GM19452 (cell line): ENCODE measurements around the gene ATG16L1.

ENCODE experiments used
- ATAC-seq: cut with Tn5 transposase; IDR thresholded peaks from one replicate; pipeline ENCODE4 v1.9.1; 2021; ENCODE audit not compliant: unreplicated experiment

The ATG16L1 gene

DNA sequence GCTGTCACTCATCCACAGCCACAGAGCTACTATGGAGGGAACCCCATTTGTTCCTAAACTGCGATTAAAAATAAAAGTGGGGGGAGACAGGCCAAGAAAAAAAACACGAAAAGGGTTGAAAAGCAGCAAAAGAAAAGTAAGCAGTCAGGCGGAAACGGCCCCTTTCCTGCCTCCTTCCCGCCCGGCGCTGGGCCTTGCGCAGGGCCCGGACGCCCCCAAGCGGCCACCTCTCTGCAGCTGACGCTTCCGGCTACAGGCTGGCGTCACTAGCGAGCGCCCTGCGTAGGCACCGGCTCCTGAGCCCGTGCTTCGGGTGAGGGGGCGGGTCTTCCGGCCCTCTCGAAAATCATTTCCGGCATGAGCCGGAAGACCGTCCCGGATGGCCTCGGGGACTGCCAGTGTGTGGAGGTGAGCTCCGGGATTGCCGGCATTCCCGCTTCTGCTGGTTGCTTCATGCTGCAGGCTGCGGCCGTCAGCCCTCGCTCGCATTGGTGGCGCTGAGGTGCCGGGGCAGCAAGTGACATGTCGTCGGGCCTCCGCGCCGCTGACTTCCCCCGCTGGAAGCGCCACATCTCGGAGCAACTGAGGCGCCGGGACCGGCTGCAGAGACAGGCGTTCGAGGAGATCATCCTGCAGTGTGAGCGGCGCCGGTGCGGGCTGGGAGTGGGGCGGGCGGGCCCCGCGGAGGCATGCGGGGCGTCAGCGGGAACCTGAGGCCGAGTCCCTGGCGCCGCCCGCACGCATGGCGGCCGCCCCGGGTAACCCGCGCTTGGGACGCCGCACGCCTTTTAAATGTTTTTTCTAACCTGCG, at the start of gene ATG16L1:
TSS of gene ATG16L1 (plus strand) at position 368 of the 811 bp plus-strand sequence. CDS start at position 523, 155 bp downstream.
- ATAC-seq, result peak; percentile 96

DNA sequence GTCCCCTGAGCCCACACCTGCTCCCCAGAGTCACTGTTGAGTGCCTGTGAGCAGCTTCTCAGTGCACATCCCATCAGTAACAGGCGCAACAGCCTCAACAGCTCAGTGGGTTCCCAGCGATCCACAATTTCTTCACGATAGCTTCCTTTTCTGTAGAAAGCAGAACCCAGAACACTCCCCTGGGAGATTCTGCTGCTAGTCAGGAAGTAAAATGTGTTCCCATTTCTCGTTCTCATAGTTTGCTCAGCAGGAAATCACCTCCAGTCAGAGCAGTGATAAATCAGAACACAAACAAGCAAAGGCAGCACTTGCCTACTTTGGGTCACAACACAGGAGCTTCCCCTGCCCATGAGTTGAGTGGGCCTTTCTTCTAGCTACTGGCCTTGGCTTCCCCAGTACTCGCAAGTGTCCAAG, 48.9 kb upstream of the ATG16L1 start:
- no peak for ATAC-seq

DNA sequence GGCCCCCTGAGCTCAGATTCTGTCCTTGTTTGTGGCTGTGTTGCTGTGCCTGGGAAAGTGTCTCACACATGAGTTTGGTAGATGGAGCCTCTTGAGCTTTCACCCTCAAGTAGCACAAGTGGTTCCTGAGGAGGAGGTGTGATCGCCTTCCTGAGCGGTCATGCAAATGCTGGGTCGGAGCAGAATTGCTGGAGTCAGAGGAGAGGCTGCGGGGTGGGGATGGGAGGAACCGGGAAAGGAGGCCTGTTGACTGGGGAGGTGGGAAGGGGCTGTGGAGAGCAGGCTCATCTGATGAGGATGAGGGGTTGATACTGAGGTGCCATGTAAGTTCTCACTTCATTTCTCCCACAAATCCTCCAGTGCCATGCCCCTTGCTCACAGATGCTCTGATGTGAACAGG, 48.4 kb upstream of the ATG16L1 start:
- no peak for ATAC-seq

GRCh38 chr2:233204286-233204936, 47.1 kb upstream of the ATG16L1 start:
- no peak for ATAC-seq

GRCh38 chr2:233208382-233209116, 42.9 kb upstream of the ATG16L1 start:
- ATAC-seq, result no peak

DNA sequence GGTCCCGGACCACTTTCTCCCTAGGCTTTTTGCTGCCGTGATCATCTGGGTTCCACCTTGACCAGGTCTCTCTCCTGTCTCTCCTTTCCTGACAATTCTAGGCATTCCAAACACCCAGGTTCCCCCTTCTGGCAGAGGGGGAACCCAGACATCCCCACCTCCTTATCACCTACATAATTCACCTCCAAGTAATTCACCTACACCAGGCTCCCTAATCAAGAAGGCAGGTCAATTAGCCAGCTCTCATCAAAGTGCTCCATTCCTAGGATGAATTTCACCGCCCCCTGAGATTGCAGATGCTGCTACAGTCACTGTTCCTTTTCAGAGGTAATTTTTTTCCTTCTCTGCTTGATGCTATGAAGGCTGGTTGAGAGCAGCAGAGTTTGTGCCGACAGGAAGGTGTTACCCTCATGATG, 42.3 kb upstream of the ATG16L1 start:
- ATAC-seq, result no peak

DNA sequence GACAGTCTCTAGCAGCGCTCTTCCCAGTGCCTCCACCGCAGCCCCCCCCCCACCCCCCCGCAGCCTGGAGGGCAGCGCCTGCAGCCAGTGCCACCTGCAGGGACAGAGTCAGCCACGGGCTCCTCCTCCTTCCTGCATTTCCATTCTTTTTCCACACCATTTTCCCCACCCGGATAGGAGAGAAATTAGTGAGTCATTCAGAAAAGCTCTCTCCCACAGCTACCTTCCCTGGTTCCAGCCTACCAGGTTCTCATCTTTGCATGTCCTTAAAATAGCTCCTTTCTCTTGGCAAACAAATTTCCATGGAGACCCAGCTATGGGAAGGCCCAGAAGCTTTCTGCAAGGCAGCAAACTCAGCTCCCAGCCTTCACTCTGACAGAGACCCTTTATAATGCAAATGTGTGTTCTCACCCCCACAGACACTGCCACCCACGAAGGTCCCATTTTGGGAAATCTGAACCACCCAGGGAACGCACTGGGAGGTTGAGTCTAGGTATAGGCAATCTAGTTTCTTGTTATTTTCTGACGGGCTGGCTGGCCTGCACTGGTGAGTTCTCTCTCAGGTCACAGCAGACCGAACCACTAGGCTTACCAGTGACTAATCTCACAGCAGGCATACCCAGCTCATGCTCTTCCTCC, 41.8 kb upstream of the ATG16L1 start:
- ATAC-seq, result no peak

DNA sequence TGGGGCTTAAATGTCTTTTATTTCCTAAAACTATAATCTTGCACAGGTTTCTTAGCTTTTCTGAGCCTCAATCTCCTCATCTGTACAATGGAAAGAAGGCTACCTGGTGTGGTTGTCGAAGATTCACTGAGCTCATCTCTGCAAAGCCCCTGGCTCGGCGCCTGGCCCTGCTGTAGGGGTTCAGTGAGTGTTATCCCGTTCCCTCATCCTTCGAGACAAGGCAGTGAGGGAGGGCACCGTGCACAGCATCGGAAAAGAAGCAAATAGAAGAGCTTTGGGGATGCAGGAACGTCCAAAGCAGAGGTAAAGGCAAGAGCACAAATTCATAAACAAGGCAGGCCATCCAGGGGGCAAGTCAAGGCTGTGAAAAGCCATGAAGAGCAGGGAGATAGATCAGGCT, 41.2 kb upstream of the ATG16L1 start:
- ATAC-seq, result no peak

DNA sequence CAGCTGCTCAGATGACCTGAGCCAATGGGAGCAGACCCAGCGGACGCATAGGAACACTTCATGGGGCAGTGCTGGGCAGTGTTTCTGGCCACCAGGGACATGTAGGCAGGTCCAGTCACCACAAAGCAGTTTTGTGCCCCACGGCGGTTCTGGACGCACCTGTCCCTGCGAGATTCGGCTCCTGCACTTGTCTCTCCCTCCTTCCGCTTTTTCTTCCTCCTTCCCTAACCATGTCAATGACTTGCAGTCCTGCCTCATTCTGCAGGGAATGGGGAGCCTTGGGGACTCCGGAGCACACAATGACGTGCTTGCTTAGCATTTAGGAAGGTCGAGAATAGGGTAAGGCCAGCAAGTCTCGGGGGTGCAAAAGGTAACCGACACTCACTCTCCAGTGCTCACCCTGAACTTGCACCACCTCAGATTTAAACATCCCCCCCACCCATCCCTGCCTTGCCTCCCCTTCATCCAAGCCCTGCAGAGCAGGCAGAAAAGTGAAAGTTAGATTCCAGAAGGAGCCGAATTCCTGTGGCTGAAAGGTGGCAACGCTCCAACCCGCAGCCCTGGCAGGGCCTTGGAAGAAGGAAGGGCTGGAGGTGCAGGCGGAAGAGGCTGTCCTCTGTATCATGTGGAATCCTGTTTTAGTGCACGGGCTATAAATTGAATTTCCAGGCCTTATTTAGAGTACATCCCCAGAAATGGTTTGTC, 40.5 kb upstream of the ATG16L1 start:
- no peak for ATAC-seq

DNA sequence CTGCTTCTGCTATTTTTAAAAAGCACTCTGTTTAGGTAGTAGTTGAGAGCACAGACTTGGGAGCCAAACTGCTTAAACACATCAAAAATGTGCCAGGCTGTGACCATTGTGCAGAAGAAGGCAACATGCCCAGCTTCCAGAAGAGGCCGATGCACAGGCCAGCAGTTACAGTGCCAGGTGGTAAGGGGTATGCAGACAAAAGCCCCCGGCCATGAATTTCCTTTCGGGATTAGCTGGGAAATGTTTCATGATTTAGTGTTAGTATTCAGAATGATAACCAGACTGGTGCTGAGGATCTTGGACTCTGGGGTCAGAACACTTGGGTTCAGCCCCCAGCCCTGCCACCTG, 40.0 kb upstream of the ATG16L1 start:
- no peak for ATAC-seq

DNA sequence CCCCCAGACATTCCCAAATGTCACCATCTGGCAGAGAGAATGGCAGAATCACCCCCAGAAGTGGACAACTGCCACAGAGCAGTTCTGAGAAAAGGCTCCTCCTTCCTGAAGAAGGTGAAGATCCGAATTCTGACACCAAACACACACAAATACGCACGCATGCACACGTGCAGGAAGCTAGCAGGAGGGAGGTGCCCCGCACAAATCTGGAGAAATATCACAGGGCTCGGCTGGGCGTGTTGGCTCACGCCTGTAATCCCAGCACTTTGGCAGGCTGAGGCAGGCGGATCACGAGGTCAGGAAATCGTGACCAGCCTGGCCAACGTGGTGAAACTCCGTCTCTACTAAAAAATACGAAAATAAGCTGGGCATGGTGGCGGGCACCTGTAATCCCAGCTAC, 38.5 kb upstream of the ATG16L1 start:
- ATAC-seq, result no peak

DNA sequence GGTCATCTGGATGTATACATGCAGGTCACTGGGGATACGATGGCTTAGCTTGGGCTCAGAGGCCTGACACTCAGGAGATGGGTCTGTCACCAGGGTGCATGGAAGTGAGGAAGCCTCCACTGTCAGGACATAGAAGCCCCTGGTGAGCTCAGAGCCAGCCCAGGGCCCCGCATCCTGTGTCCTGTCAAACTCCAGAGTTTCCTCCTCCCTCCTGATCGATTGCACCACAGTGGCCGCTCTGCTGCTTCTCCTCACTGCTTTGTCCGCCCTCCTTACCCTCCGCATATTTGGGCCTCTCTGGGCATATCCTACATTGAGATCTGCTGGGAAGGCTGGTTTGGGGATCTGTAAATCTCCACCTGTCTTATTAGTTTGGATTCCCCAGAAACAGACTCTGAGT, 37.5 kb upstream of the ATG16L1 start:
- no peak for ATAC-seq

DNA sequence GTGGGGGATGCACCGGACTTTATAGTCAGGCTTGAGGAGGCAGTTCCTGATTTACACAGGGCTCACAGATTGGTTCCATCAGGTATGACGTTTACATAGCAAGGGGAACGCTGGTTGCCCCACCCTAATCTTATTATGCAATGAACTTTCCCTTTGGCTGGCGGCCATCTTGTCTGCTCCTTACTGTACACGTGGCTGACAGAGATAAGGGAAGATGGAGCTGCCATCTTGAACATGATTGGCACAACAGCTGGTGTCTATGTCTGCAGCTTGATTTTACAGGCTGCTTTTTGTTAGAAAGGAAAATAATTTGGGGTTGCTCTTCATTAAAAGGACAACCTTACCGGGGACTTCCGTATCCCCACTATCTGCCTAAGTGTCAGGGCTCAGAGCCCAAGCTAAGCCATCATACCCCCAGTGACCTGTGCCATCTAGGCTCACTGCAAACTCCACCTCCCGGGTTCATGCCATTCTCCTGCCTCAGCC, 33.5 kb upstream of the ATG16L1 start:
- no peak for ATAC-seq

DNA sequence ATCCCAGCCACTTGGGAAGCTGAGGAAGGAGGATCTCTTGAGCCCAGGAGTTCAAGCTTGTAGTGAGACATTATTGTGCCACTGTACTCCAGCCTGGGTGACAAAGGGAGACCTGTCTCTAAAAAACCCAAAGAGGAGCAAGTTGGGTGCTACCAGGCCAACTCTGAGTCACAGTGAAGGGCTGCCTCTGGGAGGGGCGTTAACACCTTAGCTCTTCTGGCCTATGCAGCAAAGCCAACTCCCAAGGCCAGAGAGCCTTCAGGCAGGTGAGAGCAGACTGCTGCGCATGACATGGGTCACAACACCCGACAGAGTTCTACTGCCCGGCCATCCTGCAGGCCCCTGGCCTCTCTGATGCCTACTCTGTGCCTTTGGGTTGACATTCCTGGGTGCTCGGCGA, 32.6 kb upstream of the ATG16L1 start:
- no peak for ATAC-seq

- ATAC-seq, result no peak
Measured at GRCh38 chr2:233219848-233220247, 31.6 kb upstream of the ATG16L1 start.

- no peak for ATAC-seq
Measured at GRCh38 chr2:233221378-233222063, 30.0 kb upstream of the ATG16L1 start.

- ATAC-seq, result no peak
Measured at GRCh38 chr2:233223059-233223894, 28.2 kb upstream of the ATG16L1 start.

GRCh38 chr2:233225230-233226068, 26.0 kb upstream of the ATG16L1 start:
- ATAC-seq, result no peak
